ACC112 (cell line): ENCODE data around the gene NELFA.

Experiments
- H2AFZ ChIP-seq: fragments of 200-600 bp; sonication (generic); one replicate; pipeline ENCODE4 v1.6.0; 2017; ENCODE audit warnings: antibody characterized with exemption, low read length; ENCODE audit not compliant: unreplicated experiment
- H3K27ac ChIP-seq: fragments of 200-600 bp; sonication (generic); 2 replicates; pipeline ENCODE4 v1.5.1; 2014; ENCODE audit warnings: low read depth, mild to moderate bottlenecking, antibody characterized with exemption, low read length, moderate library complexity
- H3K27me3 ChIP-seq: fragments of 200-600 bp; sonication (generic); 2 replicates; pipeline ENCODE4 v1.6.1; 2014; ENCODE audit warnings: mild to moderate bottlenecking, antibody characterized with exemption, low read length, moderate library complexity, mixed read lengths; ENCODE audit not compliant: insufficient read depth
- H3K36me3 ChIP-seq: fragments of 200-600 bp; sonication (generic); 2 replicates; pipeline ENCODE4 v1.6.1; 2016; ENCODE audit warnings: mild to moderate bottlenecking, antibody characterized with exemption, low read length, moderate library complexity, mixed read lengths; ENCODE audit not compliant: insufficient read depth
- H3K4me1 ChIP-seq: fragments of 200-600 bp; sonication (generic); one replicate; pipeline ENCODE4 v1.6.1; 2016; ENCODE audit warnings: low read length, mixed read lengths; ENCODE audit not compliant: insufficient read depth, unreplicated experiment, control insufficient read depth
- H3K4me3 ChIP-seq: fragments of 200-600 bp; sonication (generic); 2 replicates; pipeline ENCODE4 v1.5.1; 2014; ENCODE audit warnings: mild to moderate bottlenecking, low read depth, low read length
- H3K79me2 ChIP-seq: fragments of 200-600 bp; sonication (generic); one replicate; pipeline ENCODE4 v1.6.0; 2016; ENCODE audit warnings: low read length; ENCODE audit not compliant: control insufficient read depth, unreplicated experiment, insufficient read depth

The NELFA gene

DNA sequence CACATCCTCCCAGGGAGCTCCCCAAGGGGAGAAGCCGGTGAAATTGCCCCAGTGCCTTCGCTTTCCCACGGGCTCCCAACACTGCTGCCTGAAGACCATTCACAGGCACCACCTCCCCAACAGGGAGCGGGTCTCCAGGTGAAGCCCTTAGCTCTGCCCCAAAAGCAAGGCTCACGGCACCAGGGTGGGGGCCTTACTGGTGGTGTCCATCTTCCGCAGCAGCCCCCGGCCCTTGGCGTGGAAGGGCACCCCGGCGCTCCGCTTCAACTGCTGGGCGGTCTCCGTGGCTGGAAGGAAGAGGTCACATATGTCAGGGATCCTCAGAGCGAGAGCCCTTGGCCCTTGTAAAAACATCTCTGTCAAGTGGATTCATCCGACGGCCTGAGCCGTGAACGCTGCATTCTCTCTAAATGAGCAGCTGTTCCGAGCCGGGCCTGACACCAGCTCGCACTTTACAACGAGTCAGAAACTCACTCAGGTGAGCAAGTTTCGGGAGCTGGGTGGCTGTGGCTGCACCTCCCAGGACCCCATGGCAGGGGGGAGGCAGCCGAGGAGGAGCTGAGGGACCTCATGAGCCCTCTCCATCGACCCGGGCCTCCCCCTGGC is 20.9 kb downstream of the NELFA start:
- no peaks in the 10 kb centered on the region for H3K4me1 ChIP-seq
- no peaks in the 10 kb centered on the region for H3K27me3 ChIP-seq
- no peak overlapping the region for H3K4me3 ChIP-seq
- no peak overlapping the region for H3K27ac ChIP-seq
- no peak overlapping the region for H2AFZ ChIP-seq
- H3K36me3 ChIP-seq, result peaks cover 4% of the 10 kb centered on the region; the same call in 1 of the 2 replicates
- H3K79me2 ChIP-seq, result peaks cover 4% of the 10 kb centered on the region

GRCh38 chr4:1987296-1987695 is 21.5 kb downstream of the NELFA start:
- no peaks in the 10 kb centered on the region for H3K4me1 ChIP-seq
- H2AFZ ChIP-seq, result no peak overlapping the region
- H3K36me3 ChIP-seq, result peaks cover 4% of the 10 kb centered on the region; the same call in 1 of the 2 replicates
- peaks cover 1% of the 10 kb centered on the region for H3K79me2 ChIP-seq
- no peak overlapping the region for H3K4me3 ChIP-seq
- H3K27me3 ChIP-seq, result no peaks in the 10 kb centered on the region
- no peak overlapping the region for H3K27ac ChIP-seq

- Histone ChIP-seq H3K4me3 (no peak overlapping the region), H3K4me1 (peaks cover 3% of the 10 kb centered on the region), H3K36me3 (peaks cover 5% of the 10 kb centered on the region; the same call in 1 of the 2 replicates), H3K79me2 (no peaks in the 10 kb centered on the region), H3K27ac (no peak overlapping the region), H3K27me3 (no peaks in the 10 kb centered on the region), H2AFZ (no peak overlapping the region)
Measured at GRCh38 chr4:1986578-1987210, 22.1 kb downstream of the NELFA start.

DNA sequence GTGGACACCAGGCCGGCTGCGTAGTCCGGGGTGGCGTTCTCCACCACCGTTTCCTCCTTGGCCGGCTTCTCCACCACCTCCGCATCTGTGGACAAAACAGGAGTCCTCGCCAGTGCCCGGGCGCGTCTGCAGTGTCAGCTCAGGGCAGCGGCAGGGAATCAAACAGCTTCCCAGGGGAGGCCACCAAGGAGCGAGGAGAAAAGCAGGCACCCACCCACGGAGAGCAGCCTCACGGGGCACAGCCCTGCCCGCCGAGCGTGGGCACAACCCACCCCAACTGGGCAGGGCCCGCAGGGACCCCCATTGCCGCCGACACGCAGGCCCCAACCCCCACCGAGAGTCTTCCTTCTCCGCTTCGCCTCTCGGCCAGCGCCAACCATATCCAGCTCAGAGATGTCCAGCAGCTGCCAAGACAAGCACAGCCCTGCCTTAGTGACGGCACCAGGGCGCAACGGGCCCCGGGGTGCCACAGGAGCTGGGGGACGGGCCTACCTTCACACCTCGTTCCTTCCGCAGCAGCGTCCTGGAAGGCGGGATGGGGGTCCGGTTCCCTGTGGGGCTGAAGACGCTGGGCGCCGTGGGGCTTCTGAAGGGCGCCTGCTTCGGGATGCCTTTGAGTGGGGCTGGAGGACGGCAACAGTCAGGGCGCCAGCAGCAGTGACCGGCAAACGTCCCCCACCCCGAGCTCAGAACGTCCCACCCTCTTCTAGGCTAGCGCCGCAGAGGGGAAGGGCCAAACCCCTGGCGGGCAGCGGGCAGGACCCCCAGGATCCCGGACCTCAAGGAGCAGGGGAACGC is 22.8 kb downstream of the NELFA start:
- H3K4me3 ChIP-seq, result no peak overlapping the region
- H3K79me2 ChIP-seq, result no peaks in the 10 kb centered on the region
- H3K36me3 ChIP-seq, result peaks cover 13% of the 10 kb centered on the region
- no peaks in the 10 kb centered on the region for H3K27me3 ChIP-seq
- H3K27ac ChIP-seq, result no peak overlapping the region
- no peak overlapping the region for H2AFZ ChIP-seq
- H3K4me1 ChIP-seq, result peaks cover 8% of the 10 kb centered on the region

DNA sequence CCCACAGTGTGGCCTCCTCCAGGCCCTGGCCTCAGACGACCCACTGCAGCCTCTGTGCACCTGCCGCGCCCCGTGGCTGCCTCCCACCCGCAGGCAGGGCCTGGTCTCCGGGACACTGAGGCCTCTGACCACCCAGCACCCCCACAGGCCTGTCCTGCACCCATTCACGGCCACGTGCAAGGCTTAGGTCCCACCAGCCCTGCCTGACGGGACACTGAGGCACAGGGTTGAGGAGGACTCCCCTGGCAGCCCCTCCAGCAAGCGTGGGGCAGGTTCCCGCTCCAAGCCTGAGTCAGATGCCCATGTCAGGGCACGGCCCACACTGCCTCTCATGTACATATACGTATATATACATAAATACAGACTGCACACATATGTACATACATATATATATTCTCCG is 23.5 kb downstream of the NELFA start:
- Histone ChIP-seq H3K4me1 (peaks cover 8% of the 10 kb centered on the region), H3K79me2 (no peaks in the 10 kb centered on the region), H2AFZ (no peak overlapping the region), H3K27ac (no peak overlapping the region), H3K4me3 (no peak overlapping the region), H3K27me3 (no peaks in the 10 kb centered on the region), H3K36me3 (peaks cover 15% of the 10 kb centered on the region)

DNA sequence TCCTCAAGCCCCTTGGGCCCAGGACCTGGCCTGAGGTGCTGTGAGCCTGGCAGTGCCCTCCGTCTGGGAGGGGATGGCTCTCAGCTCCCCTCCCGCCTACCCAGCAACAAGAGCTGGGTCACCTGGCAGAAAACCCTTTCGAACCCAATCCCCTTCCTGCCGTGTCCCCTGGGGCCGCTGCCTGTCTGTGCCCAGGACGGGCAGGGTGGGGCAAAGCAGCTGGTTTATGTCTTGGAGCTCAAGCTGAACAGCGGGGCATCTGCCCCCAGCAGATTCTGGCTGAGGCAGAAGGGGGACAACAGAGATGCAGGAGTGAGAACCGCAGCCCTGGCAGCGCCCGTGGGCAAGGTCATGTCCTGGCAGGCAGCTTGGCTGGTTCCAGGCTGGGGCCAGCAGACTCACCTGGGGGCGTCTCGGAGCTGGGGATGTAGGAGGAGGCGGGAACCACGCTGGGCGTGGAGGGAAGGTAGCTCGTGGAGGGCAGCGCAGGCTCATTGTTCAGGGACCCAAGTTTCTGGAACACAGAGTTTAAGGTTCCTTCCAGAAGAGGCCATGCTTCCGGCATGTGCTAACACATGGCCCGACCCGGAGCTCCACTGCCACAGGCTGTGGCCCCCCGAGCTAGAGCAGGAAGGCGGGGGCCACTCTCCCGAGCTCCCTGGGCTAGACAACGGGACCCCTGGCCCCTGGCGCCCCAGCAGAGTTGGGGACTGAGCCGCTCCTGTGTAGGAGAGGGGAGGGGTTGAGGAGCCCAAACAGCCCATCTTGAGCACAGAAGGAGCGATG is 24.2 kb downstream of the NELFA start:
- Histone ChIP-seq H3K4me1 (peaks cover 8% of the 10 kb centered on the region), H3K36me3 (peaks cover 15% of the 10 kb centered on the region), H3K4me3 (no peak overlapping the region), H3K27ac (no peak overlapping the region), H3K27me3 (no peaks in the 10 kb centered on the region), H3K79me2 (no peaks in the 10 kb centered on the region), H2AFZ (no peak overlapping the region)

- H3K4me1 ChIP-seq, result peaks cover 8% of the 10 kb centered on the region
- no peaks in the 10 kb centered on the region for H3K27me3 ChIP-seq
- H3K27ac ChIP-seq, result no peak overlapping the region
- no peak overlapping the region for H2AFZ ChIP-seq
- peaks cover 15% of the 10 kb centered on the region for H3K36me3 ChIP-seq
- H3K4me3 ChIP-seq, result no peak overlapping the region
- H3K79me2 ChIP-seq, result no peaks in the 10 kb centered on the region
Measured at GRCh38 chr4:1983846-1984405, 24.8 kb downstream of the NELFA start.

DNA sequence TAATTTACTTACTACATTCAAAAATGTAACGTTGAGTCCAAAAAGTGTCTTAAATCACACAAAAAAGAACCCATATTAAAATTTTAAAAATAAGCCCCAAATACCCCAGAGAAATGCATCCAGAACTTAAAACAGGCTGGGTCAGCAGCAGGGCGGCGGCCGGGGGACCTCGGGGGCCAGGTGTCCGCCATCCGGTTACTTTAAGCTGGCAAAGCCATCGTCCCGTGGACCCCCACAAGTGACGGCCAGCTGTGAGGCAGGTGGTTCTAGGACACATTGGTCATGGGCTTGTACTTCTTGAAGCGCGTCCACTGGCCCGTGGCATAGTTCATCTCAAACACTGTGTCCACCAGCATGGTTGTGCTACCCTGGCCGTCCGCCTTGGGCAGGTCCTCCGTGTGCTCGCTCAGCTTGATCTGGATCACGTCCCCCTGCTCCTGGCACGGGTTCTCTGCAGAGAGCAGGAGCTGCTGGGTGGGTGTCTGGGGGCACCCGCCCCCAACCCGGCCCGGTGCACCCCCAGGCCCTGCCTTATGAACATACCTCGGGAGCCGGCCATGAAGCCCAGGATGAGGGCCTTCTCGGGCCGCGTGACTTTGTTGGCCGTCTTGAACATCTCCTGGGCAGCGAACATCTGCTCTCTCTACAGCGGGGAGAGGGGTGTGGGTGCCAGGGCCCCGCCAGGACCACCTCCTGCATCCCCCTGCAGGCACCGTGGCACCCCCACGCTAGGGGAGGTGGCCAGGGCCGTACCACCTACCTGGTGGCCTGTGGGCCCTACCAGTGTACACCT is 25.5 kb downstream of the NELFA start:
- Histone ChIP-seq H3K79me2 (no peaks in the 10 kb centered on the region), H2AFZ (no peak overlapping the region), H3K27me3 (no peaks in the 10 kb centered on the region), H3K27ac (no peak overlapping the region), H3K4me3 (no peak overlapping the region), H3K4me1 (peaks cover 8% of the 10 kb centered on the region), H3K36me3 (peaks cover 20% of the 10 kb centered on the region)

GRCh38 chr4:1982124-1983052 is 26.4 kb downstream of the NELFA start:
- Histone ChIP-seq H3K79me2 (no peaks in the 10 kb centered on the region), H3K27me3 (no peaks in the 10 kb centered on the region), H3K27ac (peak overlapping the region; percentile 35; the same call in 1 of the 2 replicates), H3K4me3 (no peak overlapping the region), H3K36me3 (peaks cover 20% of the 10 kb centered on the region), H3K4me1 (peaks cover 8% of the 10 kb centered on the region), H2AFZ (no peak overlapping the region)
